SK-N-SH treated with all-trans-retinoic acid at 6 μM for 48 hours (cell line): ENCODE measurements around the gene GH1.
A peak's percentile ranks its signal among the peaks of the same experiment; 100 is the strongest.
"Not testable (repeated sequence)": the region's sequence is repeated elsewhere in the genome, so short reads cannot be mapped to it uniquely, and the experiment has no call there.

Experiments used
- ATAC-seq: fragments of 200-7000 bp; cut with Tn5 transposase; 3 replicates; pipeline ENCODE4 v1.9.1; 2020; ENCODE audit warnings: mild to moderate bottlenecking, moderate library complexity

GH1 gene

DNA sequence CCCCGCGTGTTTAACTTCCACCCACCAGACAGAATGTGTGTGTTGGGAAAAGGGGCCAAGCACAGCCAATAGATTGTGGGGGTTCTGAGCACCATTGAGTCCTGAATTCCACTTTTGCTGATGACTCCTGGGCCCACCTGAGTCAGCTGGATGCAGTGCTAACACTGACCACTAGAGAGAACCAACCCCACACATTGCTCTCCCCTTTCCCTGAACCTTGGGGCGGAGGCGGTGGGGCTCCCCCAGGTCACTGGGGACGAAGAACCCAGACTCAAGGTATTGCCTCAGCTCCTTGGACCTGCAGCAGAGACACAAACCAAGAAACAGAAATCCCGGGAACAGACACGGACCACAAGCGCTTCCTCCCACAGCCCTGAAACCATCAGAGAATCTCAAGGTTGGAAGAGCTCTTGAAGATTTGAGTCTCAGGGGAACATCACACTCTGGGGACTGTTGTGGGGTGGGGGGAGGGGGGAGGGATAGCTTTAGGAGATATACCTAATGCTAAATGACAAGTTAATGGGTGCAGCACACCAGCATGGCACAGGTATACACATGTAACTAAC, 44.5 kb downstream of the GH1 start:
- not testable (repeated sequence) for ATAC-seq

DNA sequence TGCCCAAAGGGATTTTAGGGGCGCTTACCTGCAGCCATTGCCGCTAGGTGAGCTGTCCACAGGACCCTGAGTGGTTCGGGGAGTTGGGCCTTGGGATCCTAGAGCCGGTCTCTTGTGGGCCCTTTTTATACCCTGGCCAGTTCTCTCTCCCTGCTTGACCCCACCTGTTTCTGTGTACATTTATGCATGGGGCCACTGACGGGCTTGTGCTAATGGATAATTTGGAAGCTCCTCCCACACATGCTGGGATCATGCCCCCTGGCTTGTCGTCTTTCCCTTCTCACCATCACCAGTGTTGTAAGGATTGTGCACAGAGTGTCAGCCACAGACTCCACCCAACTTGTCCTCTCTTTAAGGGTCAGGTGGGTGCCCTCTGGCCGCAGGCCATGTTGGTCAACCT, 45.1 kb downstream of the GH1 start, which contains the start of gene CSH2:
Gene CSH2 (minus strand): TSS at position 101 of the 400 bp plus-strand sequence. CDS start 63 bp downstream, at position 38.
- not testable (repeated sequence) for ATAC-seq

DNA sequence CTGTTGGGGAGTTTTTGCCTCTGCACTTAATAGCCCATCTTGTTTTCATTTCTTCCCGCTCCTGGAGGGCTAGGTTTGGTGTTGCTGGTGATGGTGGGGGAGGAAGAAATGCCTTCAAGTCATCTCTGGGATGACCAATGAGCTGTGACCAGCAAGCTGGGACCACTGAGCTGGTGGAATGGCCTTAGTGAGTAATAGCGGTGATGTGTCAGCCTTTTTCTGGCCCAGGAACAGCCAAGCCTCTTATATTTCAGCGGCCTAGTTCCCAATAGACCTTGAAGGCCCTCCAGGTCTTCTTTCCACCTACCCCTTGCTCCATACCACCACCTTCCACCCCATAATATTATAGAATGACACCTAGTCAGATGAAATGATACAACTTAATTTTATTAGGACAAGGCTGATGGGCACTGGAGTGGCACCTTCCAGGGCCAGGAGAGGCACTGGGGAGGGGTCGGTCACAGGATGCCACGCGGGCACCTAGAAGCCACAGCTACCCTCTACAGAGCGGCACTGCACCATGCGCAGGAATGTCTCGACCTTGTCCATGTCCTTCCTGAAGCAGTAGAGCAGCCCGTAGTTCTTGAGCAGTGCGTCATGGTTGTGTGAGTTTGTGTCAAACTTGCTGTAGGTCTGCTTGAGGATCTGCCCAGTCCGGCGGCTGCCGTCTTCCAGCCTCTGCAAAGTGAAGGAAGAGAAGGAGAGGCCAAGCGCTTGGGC, 46.8 kb downstream of the GH1 start:
- ATAC-seq: not testable (repeated sequence)

DNA sequence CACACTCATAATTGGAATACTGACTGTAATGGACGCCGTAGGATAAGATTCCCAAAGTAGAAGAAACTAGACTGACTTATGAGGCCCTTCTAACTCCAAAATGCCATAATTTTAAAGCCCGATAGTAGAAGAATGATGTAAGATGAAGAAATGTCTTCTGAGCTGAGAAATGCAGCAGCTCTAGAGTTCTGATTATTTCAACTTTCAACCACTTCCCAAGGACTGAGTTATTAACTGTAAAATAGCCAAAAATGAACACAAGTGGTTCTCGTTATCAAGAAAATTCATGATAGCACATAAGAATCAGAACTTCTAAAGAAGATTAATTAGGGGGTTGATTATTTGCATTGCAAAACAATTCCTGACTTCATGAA, 48.4 kb downstream of the GH1 start:
- ATAC-seq: not testable (repeated sequence)

DNA sequence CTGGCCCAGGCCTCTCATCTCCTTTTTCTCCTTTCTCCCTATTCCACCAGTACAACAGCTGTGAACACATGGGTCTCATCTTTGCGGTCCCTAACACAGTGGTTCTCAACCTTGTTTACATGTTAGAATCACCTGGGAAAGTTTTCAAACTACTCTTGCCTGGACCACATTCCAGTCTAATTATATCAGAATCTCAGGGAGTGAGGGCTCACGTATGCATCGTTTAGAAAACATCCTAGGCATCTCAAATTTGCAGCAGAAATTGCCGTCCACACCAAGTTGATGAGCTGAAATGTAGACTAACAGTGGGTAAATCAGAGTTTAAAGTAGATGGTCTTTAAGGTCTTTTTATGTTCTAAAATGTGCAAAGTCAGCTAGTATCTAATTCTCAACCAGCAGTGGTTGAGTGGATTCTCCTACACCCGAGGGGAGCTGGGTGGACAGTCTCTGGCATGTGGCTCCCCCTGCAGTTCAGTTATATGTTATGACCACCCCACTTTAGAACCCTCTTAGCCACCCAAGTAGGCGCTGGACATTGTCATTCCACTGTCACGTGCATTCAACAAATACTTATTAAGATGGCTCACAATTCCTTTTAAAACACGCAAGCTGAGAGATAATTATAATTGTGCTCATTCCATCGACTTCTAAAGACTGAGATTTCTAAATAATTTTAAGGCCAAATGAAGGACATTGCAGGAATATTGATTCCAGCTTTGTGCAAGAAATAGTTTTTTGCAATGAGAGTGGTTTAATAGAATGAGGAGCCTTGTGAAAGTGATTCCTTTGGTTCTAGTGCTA, 48.9 kb downstream of the GH1 start:
- ATAC-seq: peak; percentile 11; the same call in 1 of the 3 replicates
